WTC11 (cell line): Measurements from ENCODE around the gene RIOX2. TPM values are rescaled to one million over a fixed set of nuclear protein-coding genes. Genes with fewer than 3 reads are reported as not detected.
"Not testable (repeated sequence)": the region's sequence is repeated elsewhere in the genome, so short reads cannot be mapped to it uniquely, and the experiment has no call there.

Experiments used
- ATAC-seq: fragments of 200-7000 bp; cut with Tn5 transposase; 2 replicates; pipeline ENCODE4 v1.10.0; 2021; ENCODE audit warnings: mild to moderate bottlenecking, moderate library complexity
- CTCF ChIA-PET: fragments of 300-600 bp; sonication (Branson Sonifier 250); formaldehyde crosslinking; loops from one replicate; lab custom pipeline; 2021; ENCODE audit warnings: antibody characterized with exemption; lab: Charles Lee
- POLR2A ChIA-PET: fragments of 350-600 bp; sonication (Branson Sonifier 250); formaldehyde crosslinking; loops from one replicate; lab custom pipeline; 2021; ENCODE audit warnings: antibody characterized with exemption; lab: Charles Lee
- DNase-seq: peaks from one replicate; pipeline ENCODE4 v3.0.0; 2021; ENCODE audit warnings: low spot score
- H3K27ac Mint-ChIP-seq: 2 replicates; pipeline ENCODE4 v1.8.0; 2021; ENCODE audit warnings: mixed read lengths
- H3K27me3 Mint-ChIP-seq: 2 replicates; pipeline ENCODE4 v1.8.0; 2021; ENCODE audit warnings: low read depth, mild to moderate bottlenecking, moderate library complexity, mixed read lengths
- H3K36me3 Mint-ChIP-seq: 2 replicates; pipeline ENCODE4 v1.8.0; 2021; ENCODE audit warnings: mixed read lengths
- H3K4me1 Mint-ChIP-seq: 2 replicates; pipeline ENCODE4 v1.8.0; 2022; ENCODE audit warnings: mixed read lengths
- H3K4me3 Mint-ChIP-seq: 2 replicates; pipeline ENCODE4 v1.8.0; 2021; ENCODE audit warnings: mild to moderate bottlenecking, moderate library complexity, mixed read lengths
- H3K9me3 Mint-ChIP-seq: 2 replicates; pipeline ENCODE4 v1.8.0; 2021; ENCODE audit warnings: mixed read lengths
- ATF1 ChIP-seq: sonication (generic); formaldehyde crosslinking; IDR thresholded peaks from 2 replicates; pipeline ENCODE4 v1.8.1; 2023; ENCODE audit warnings: mild to moderate bottlenecking, moderate library complexity, missing genetic modification reagents
- ATF2 ChIP-seq: sonication (generic); formaldehyde crosslinking; IDR thresholded peaks from 2 replicates; pipeline ENCODE4 v1.8.1; 2022; ENCODE audit warnings: low read depth, missing genetic modification reagents, borderline replicate concordance
- ELF4 ChIP-seq: sonication (generic); formaldehyde crosslinking; IDR thresholded peaks from 2 replicates; pipeline ENCODE4 v1.8.1; 2022; ENCODE audit warnings: low read depth, mild to moderate bottlenecking, moderate library complexity, missing genetic modification reagents
- ESRRA ChIP-seq: sonication (generic); formaldehyde crosslinking; IDR thresholded peaks from 2 replicates; pipeline ENCODE4 v1.8.1; 2022; ENCODE audit warnings: mild to moderate bottlenecking, missing genetic modification reagents, borderline replicate concordance
- HMGA2 ChIP-seq: fragments of 250-450 bp; sonication (Bioruptor Pico); IDR thresholded peaks from 2 replicates; pipeline ENCODE4 v1.4.0; 2021; ENCODE audit warnings: mild to moderate bottlenecking, moderate library complexity
- JAZF1 ChIP-seq: fragments of 250-450 bp; sonication (Bioruptor Pico); IDR thresholded peaks from 2 replicates; pipeline ENCODE4 v1.9.0; 2021; ENCODE audit warnings: moderate library complexity, mild to moderate bottlenecking, inconsistent platforms
- PRDM15 ChIP-seq: sonication (generic); formaldehyde crosslinking; IDR thresholded peaks from 2 replicates; pipeline ENCODE4 v1.8.0; 2022; ENCODE audit warnings: missing genetic modification reagents
- PREB ChIP-seq: sonication (generic); formaldehyde crosslinking; IDR thresholded peaks from 2 replicates; pipeline ENCODE4 v1.8.1; 2022; ENCODE audit warnings: mild to moderate bottlenecking, missing genetic modification reagents, moderate library complexity, borderline replicate concordance
- PRRX2 ChIP-seq: fragments of 250-450 bp; sonication (Bioruptor Pico); IDR thresholded peaks from 2 replicates; pipeline ENCODE4 v1.8.0; 2021; ENCODE audit warnings: mild to moderate bottlenecking
- TEAD1 ChIP-seq: sonication (generic); formaldehyde crosslinking; IDR thresholded peaks from 2 replicates; pipeline ENCODE4 v1.8.0; 2022; ENCODE audit warnings: mild to moderate bottlenecking, missing genetic modification reagents
- ZNF232 ChIP-seq: sonication (generic); formaldehyde crosslinking; IDR thresholded peaks from 2 replicates; pipeline ENCODE4 v1.8.0; 2022; ENCODE audit warnings: mild to moderate bottlenecking, missing genetic modification reagents
- total RNA-seq: library from RNA; stranded (reverse); gene quantifications from 3 replicates; pipeline ENCODE4 v1.2.3, GENCODE V29; 2021
- TF ChIP-seq, protein P1 (sequence below): sonication (generic); formaldehyde crosslinking; IDR thresholded peaks from 2 replicates; pipeline ENCODE4 v1.8.1; 2023; ENCODE audit warnings: mild to moderate bottlenecking, missing genetic modification reagents, moderate library complexity
- TF ChIP-seq, protein P2 (sequence below): sonication (generic); formaldehyde crosslinking; IDR thresholded peaks from 2 replicates; pipeline ENCODE4 v1.8.0; 2022; ENCODE audit warnings: mild to moderate bottlenecking, missing genetic modification reagents
- TF ChIP-seq, protein P3 (sequence below): sonication (generic); formaldehyde crosslinking; IDR thresholded peaks from 2 replicates; pipeline ENCODE4 v1.8.1; 2023; ENCODE audit warnings: mild to moderate bottlenecking, missing genetic modification reagents, borderline replicate concordance

The RIOX2 gene
- total RNA-seq, 1 experiment from 2014 or later: 11.0 TPM

- TF ChIP-seq, protein P1, sequence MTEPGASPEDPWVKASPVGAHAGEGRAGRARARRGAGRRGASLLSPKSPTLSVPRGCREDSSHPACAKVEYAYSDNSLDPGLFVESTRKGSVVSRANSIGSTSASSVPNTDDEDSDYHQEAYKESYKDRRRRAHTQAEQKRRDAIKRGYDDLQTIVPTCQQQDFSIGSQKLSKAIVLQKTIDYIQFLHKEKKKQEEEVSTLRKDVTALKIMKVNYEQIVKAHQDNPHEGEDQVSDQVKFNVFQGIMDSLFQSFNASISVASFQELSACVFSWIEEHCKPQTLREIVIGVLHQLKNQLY (CRISPR knock-in tag): no peak
- TF ChIP-seq ATF1 (CRISPR knock-in tag) (no peak), HMGA2 (CRISPR knock-in tag) (no peak), PRDM15 (CRISPR knock-in tag) (no peak), ESRRA (no peak)
- TF ChIP-seq, protein P2, sequence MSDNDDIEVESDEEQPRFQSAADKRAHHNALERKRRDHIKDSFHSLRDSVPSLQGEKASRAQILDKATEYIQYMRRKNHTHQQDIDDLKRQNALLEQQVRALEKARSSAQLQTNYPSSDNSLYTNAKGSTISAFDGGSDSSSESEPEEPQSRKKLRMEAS (CRISPR knock-in tag): no peak
Measured at GRCh38 chr3:98013411-98014267, 41.4 kb upstream of the RIOX2 start (continued).

GRCh38 chr3:98012979-98013378 is 40.7 kb upstream of the RIOX2 start:
- Mint-ChIP-seq H3K9me3 (peaks cover 6% of the 10 kb centered on the region), H3K36me3 (no peaks in the 10 kb centered on the region), H3K4me1 (no peaks in the 10 kb centered on the region), H3K4me3 (no peak overlapping the region), H3K27ac (no peak overlapping the region), H3K27me3 (no peaks in the 10 kb centered on the region)
- no peak for ATAC-seq
- POLR2A ChIA-PET: no interaction called here
- CTCF ChIA-PET: interaction anchor here (5.1 kb wide), 1 partner anchor 11 kb away, joined by 23 read pairs; no protein-coding TSS in a partner anchor
- DNase-seq: no peak
- TF ChIP-seq ELF4 (no peak), ATF2 (CRISPR knock-in tag) (no peak), ZNF232 (CRISPR knock-in tag) (no peak), JAZF1 (CRISPR knock-in tag) (no peak), PREB (CRISPR knock-in tag) (no peak), PRRX2 (CRISPR knock-in tag) (no peak), TEAD1 (CRISPR knock-in tag) (no peak)
- TF ChIP-seq, protein P3, sequence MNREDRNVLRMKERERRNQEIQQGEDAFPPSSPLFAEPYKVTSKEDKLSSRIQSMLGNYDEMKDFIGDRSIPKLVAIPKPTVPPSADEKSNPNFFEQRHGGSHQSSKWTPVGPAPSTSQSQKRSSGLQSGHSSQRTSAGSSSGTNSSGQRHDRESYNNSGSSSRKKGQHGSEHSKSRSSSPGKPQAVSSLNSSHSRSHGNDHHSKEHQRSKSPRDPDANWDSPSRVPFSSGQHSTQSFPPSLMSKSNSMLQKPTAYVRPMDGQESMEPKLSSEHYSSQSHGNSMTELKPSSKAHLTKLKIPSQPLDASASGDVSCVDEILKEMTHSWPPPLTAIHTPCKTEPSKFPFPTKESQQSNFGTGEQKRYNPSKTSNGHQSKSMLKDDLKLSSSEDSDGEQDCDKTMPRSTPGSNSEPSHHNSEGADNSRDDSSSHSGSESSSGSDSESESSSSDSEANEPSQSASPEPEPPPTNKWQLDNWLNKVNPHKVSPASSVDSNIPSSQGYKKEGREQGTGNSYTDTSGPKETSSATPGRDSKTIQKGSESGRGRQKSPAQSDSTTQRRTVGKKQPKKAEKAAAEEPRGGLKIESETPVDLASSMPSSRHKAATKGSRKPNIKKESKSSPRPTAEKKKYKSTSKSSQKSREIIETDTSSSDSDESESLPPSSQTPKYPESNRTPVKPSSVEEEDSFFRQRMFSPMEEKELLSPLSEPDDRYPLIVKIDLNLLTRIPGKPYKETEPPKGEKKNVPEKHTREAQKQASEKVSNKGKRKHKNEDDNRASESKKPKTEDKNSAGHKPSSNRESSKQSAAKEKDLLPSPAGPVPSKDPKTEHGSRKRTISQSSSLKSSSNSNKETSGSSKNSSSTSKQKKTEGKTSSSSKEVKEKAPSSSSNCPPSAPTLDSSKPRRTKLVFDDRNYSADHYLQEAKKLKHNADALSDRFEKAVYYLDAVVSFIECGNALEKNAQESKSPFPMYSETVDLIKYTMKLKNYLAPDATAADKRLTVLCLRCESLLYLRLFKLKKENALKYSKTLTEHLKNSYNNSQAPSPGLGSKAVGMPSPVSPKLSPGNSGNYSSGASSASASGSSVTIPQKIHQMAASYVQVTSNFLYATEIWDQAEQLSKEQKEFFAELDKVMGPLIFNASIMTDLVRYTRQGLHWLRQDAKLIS (CRISPR knock-in tag): no peak

DNA sequence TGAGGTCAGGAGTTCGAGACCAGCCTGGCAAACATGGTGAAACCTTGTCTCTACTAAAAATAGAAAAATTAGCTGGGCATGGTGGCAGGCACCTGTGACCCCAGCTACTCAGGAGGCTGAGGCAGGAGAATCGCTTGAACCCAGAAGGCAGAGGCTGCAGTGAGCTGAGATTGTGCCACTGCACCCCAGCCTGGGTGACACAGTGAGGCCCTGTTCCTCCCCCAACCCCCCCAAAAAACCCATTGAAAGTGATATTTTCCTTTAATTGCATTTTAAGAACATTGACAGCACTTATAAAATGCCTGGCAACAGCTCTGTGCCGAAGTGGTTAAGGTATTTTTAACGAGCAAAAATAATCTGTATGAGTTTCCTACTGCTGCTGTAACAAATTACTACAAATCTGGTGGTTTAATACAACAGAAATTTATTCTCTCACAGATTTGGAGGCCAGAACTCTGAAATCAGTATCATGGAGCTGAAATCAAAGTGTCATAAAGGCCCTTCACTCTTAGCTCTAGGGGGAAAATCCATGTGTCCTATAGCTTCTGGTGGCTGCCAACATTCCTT is 38.7 kb upstream of the RIOX2 start:
- H3K27ac Mint-ChIP-seq, H3K4me1 Mint-ChIP-seq, ATAC-seq, H3K27me3 Mint-ChIP-seq, POLR2A ChIA-PET, H3K4me3 Mint-ChIP-seq, DNase-seq, H3K9me3 Mint-ChIP-seq, H3K36me3 Mint-ChIP-seq: not testable (repeated sequence)
- CTCF ChIA-PET: interaction anchor here (1.1 to 5.1 kb wide), 2 partner anchors 10 to 13 kb away, joined by 5 to 23 read pairs; no protein-coding TSS in a partner anchor
